GM19025 (cell line): ENCODE data around the gene CELF4.

Experiments
- ATAC-seq: cut with Tn5 transposase; IDR thresholded peaks from one replicate; pipeline ENCODE4 v1.9.1; 2021; ENCODE audit warnings: mild to moderate bottlenecking, low read depth, moderate library complexity; ENCODE audit not compliant: unreplicated experiment

CELF4 gene

GRCh38 chr18:37449618-37450017, 116.0 kb downstream of the CELF4 start:
- ATAC-seq = no peak

GRCh38 chr18:37448946-37449345, 116.7 kb downstream of the CELF4 start:
- ATAC-seq = no peak

- no peak for ATAC-seq
Observed at GRCh38 chr18:37447962-37448888, 117.4 kb downstream of the CELF4 start.

- no peak for ATAC-seq
Observed at GRCh38 chr18:37445836-37446235, 119.8 kb downstream of the CELF4 start.

GRCh38 chr18:37445368-37445767, 120.2 kb downstream of the CELF4 start:
- ATAC-seq = no peak

GRCh38 chr18:37443325-37444055, 122.1 kb downstream of the CELF4 start:
- no peak for ATAC-seq

GRCh38 chr18:37442477-37442876, 123.1 kb downstream of the CELF4 start:
- no peak for ATAC-seq

- ATAC-seq = no peak
Observed at GRCh38 chr18:37441821-37442220, 123.8 kb downstream of the CELF4 start.

GRCh38 chr18:37440206-37440605, 125.4 kb downstream of the CELF4 start:
- no peak for ATAC-seq

GRCh38 chr18:37438417-37439180, 127.0 kb downstream of the CELF4 start:
- ATAC-seq = no peak

- no peak for ATAC-seq
Observed at GRCh38 chr18:37435996-37436395, 129.6 kb downstream of the CELF4 start.

GRCh38 chr18:37435150-37435867, 130.3 kb downstream of the CELF4 start:
- no peak for ATAC-seq

GRCh38 chr18:37434161-37434860, 131.3 kb downstream of the CELF4 start:
- ATAC-seq = no peak

GRCh38 chr18:37432436-37433195, 133.0 kb downstream of the CELF4 start:
- ATAC-seq = no peak

- ATAC-seq = no peak
Observed at GRCh38 chr18:37430357-37431076, 135.1 kb downstream of the CELF4 start.

GRCh38 chr18:37429791-37430190, 135.8 kb downstream of the CELF4 start:
- no peak for ATAC-seq

GRCh38 chr18:37428288-37428974, 137.2 kb downstream of the CELF4 start:
- no peak for ATAC-seq

- ATAC-seq = no peak
Observed at GRCh38 chr18:37426586-37426985, 139.0 kb downstream of the CELF4 start.
